COR-L47 (cell line): ENCODE measurements around the gene COQ5.
A peak's percentile ranks its signal among the peaks of the same experiment; 100 is the strongest.
"Not testable (repeated sequence)": the region's sequence is repeated elsewhere in the genome, so short reads cannot be mapped to it uniquely, and the experiment has no call there.

Experiments
- DNase-seq: peaks from one replicate; lab custom pipeline; 2025; lab: John Stamatoyannopoulos, UW

Gene COQ5

GRCh38 chr12:120528861-120529525 is at the start of gene COQ5:
Gene COQ5, minus strand, starts transcription at chr12:120529158. Its CDS starts 17 bp downstream, at chr12:120529141.
- DNase-seq: peak; percentile 79

- DNase-seq: no peak
Measured at GRCh38 chr12:120574106-120574505, 45.1 kb upstream of the COQ5 start.

- DNase-seq: no peak
Measured at GRCh38 chr12:120573560-120573959, 44.6 kb upstream of the COQ5 start.

GRCh38 chr12:120571299-120571698 is 42.3 kb upstream of the COQ5 start:
- no peak for DNase-seq

- no peak for DNase-seq
Measured at GRCh38 chr12:120563495-120563894, 34.5 kb upstream of the COQ5 start.

- no peak for DNase-seq
Measured at GRCh38 chr12:120562906-120563305, 33.9 kb upstream of the COQ5 start.

- no peak for DNase-seq
Measured at GRCh38 chr12:120557589-120557988, 28.6 kb upstream of the COQ5 start.

GRCh38 chr12:120554678-120555077 is 25.7 kb upstream of the COQ5 start:
- DNase-seq: no peak

- DNase-seq: no peak
Measured at GRCh38 chr12:120546050-120546386, 17.1 kb upstream of the COQ5 start.

- DNase-seq: no peak
Measured at GRCh38 chr12:120544691-120545090, 15.7 kb upstream of the COQ5 start.

- DNase-seq: no peak
Measured at GRCh38 chr12:120542166-120542565, 13.2 kb upstream of the COQ5 start.

- no peak for DNase-seq
Measured at GRCh38 chr12:120540445-120540844, 11.5 kb upstream of the COQ5 start.

GRCh38 chr12:120539303-120539702 is 10.3 kb upstream of the COQ5 start:
- no peak for DNase-seq

GRCh38 chr12:120538281-120539156 is 9.6 kb upstream of the COQ5 start:
- DNase-seq: no peak

GRCh38 chr12:120537856-120538220 is 8.9 kb upstream of the COQ5 start:
- DNase-seq: no peak

- DNase-seq: no peak
Measured at GRCh38 chr12:120536064-120536791, 7.3 kb upstream of the COQ5 start.

- DNase-seq: peak; percentile 31
Measured at GRCh38 chr12:120534703-120535655, 6.0 kb upstream of the COQ5 start.

GRCh38 chr12:120534203-120534702 is 5.3 kb upstream of the COQ5 start, which contains the start of gene RNF10:
Gene RNF10, plus strand, starts transcription at chr12:120534356. Its CDS starts 456 bp downstream, at chr12:120534812.
- DNase-seq: peak; percentile 86

GRCh38 chr12:120532701-120533238 is 3.8 kb upstream of the COQ5 start:
- no peak for DNase-seq

- DNase-seq: not testable (repeated sequence)
Measured at GRCh38 chr12:120530418-120530761, 1.4 kb upstream of the COQ5 start.
